Chondrocyte (in vitro differentiated cells): Measurements from ENCODE around the gene LRRC15. TPM values are rescaled to one million over a fixed set of nuclear protein-coding genes. Genes with fewer than 3 reads are reported as not detected.

Experiments used
- DNase-seq: peaks from one replicate; pipeline ENCODE4 v3.0.0; 2021; ENCODE audit warnings: mixed read lengths, low spot score
- H3K27ac Mint-ChIP-seq: one replicate; pipeline ENCODE4 v1.8.0; 2021; ENCODE audit warnings: mild to moderate bottlenecking, moderate library complexity, mixed read lengths; ENCODE audit not compliant: unreplicated experiment
- H3K27me3 Mint-ChIP-seq: 2 replicates; pipeline ENCODE4 v1.8.0; 2021; ENCODE audit warnings: low read depth, mixed read lengths
- H3K36me3 Mint-ChIP-seq: 2 replicates; pipeline ENCODE4 v1.8.0; 2021; ENCODE audit warnings: low read depth, mixed read lengths
- H3K4me1 Mint-ChIP-seq: 2 replicates; pipeline ENCODE4 v1.8.0; 2021; ENCODE audit warnings: low read depth, mild to moderate bottlenecking, mixed read lengths
- H3K4me3 Mint-ChIP-seq: one replicate; pipeline ENCODE4 v1.8.0; 2021; ENCODE audit warnings: mild to moderate bottlenecking, moderate library complexity, mixed read lengths; ENCODE audit not compliant: unreplicated experiment
- H3K9me3 Mint-ChIP-seq: 2 replicates; pipeline ENCODE4 v1.8.0; 2021; ENCODE audit warnings: low read depth, mixed read lengths
- total RNA-seq: library from RNA; stranded (reverse); gene quantifications from 3 replicates; pipeline ENCODE4 v1.2.1, GENCODE V29; 2021
- TF ChIP-seq, protein P1 (sequence below): fragments of 200-600 bp; sonication (generic); IDR thresholded peaks from 2 replicates; pipeline ENCODE4 v1.5.0; 2021; ENCODE audit warnings: antibody characterized with exemption, mild to moderate bottlenecking, moderate library complexity

Gene LRRC15
- total RNA-seq, 1 donor from 2014 or later = 0.22 TPM

- H3K4me1 Mint-ChIP-seq = peaks cover 3% of the 10 kb centered on the region
- no peak for DNase-seq
- H3K9me3 Mint-ChIP-seq = no peaks in the 10 kb centered on the region
- H3K36me3 Mint-ChIP-seq = no peaks in the 10 kb centered on the region
- no peak overlapping the region for H3K27ac Mint-ChIP-seq
- no peaks in the 10 kb centered on the region for H3K27me3 Mint-ChIP-seq
- no peak overlapping the region for H3K4me3 Mint-ChIP-seq
- TF ChIP-seq, protein P1, sequence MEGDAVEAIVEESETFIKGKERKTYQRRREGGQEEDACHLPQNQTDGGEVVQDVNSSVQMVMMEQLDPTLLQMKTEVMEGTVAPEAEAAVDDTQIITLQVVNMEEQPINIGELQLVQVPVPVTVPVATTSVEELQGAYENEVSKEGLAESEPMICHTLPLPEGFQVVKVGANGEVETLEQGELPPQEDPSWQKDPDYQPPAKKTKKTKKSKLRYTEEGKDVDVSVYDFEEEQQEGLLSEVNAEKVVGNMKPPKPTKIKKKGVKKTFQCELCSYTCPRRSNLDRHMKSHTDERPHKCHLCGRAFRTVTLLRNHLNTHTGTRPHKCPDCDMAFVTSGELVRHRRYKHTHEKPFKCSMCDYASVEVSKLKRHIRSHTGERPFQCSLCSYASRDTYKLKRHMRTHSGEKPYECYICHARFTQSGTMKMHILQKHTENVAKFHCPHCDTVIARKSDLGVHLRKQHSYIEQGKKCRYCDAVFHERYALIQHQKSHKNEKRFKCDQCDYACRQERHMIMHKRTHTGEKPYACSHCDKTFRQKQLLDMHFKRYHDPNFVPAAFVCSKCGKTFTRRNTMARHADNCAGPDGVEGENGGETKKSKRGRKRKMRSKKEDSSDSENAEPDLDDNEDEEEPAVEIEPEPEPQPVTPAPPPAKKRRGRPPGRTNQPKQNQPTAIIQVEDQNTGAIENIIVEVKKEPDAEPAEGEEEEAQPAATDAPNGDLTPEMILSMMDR = no peak
These were observed 27.6 kb upstream of the LRRC15 start for GRCh38 chr3:194396859-194397756.

DNA sequence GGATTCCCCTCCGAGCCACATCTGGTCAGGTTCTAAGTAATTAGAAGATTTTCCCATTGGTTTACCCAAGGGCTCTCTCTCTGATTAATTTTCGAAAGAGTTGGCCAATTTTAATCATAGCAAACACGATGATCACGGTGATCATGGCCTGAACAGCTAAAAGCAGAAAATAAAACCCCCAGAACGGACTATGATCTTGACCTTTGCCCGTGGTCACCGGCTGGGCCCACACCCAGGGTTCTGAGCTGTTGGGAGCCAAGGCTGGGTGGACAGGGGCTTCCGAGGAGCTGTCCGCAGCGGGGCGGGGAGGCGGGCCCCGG is 27.0 kb upstream of the LRRC15 start:
- H3K36me3 Mint-ChIP-seq = no peaks in the 10 kb centered on the region
- H3K4me3 Mint-ChIP-seq = no peak overlapping the region
- H3K27ac Mint-ChIP-seq = no peak overlapping the region
- H3K4me1 Mint-ChIP-seq = peaks cover 3% of the 10 kb centered on the region
- TF ChIP-seq, protein P1 = no peak
- H3K9me3 Mint-ChIP-seq = no peaks in the 10 kb centered on the region
- no peaks in the 10 kb centered on the region for H3K27me3 Mint-ChIP-seq
- DNase-seq = no peak

DNA sequence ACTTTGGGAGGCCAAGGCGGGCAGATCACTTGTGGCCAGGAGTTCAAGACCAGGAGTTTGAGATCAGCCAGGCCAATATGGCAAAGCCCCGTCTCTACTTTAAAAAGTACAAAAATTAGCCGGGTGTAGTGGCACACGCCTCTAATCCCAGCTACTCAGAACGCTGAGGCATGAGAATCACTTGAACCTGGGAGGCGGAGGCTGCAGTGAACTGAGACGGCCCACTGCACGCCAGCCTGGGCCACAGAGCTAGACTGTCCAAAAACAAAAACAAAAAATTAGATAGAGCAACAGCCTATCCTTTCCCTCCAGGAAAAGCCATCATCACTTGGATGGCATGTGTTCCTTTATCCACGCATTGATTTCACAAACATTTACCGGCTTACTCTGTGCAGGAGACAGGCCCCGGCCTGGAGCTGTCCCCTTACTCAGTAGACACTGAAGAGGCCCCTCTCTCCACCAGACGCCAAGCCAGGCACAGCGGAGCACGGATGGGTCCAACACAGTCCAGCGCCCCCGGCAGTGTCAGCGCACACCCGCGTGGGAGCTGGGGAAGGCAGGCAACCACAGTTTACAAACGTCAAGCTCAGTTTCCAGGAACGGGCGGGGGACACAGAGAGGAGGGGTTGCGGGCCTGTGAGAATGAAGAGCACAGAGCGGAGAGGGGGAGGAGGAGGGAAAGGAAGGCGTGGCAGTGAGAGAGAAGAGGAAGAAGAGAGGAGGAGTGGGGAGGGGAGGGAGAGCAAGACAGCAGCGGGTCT is 26.4 kb upstream of the LRRC15 start:
- Mint-ChIP-seq H3K4me1 (peaks cover 3% of the 10 kb centered on the region), H3K4me3 (no peak overlapping the region), H3K9me3 (peaks cover 5% of the 10 kb centered on the region), H3K27me3 (peaks cover under 1% of the 10 kb centered on the region), H3K27ac (no peak overlapping the region), H3K36me3 (peaks cover under 1% of the 10 kb centered on the region)
- DNase-seq = no peak
- TF ChIP-seq, protein P1 = no peak

DNA sequence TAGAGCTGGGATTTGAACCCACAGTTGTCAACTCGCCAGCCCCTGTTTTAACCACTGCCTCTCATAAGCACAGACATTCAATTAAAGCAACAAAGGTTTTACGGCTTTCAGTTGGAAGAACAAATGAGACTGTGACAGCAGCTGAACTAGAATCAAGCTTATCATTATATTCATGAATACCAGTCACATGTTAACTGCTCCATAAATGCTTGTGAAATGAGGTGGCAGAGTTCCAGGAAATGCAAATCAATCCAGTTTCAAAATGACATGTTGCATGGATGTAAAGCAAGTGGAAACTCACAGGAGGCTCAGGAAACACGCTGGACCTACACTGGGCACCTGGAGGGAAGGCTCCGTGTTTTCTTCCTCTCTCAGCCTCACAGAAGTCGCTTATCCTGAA is 25.7 kb upstream of the LRRC15 start:
- Mint-ChIP-seq H3K9me3 (peaks cover 12% of the 10 kb centered on the region), H3K4me1 (peaks cover 3% of the 10 kb centered on the region), H3K4me3 (no peak overlapping the region), H3K27ac (no peak overlapping the region), H3K27me3 (peaks cover 5% of the 10 kb centered on the region), H3K36me3 (peaks cover 6% of the 10 kb centered on the region)
- DNase-seq = no peak
- TF ChIP-seq, protein P1 = no peak

GRCh38 chr3:194392576-194392975 is 23.0 kb upstream of the LRRC15 start:
- Mint-ChIP-seq H3K4me3 (no peak overlapping the region), H3K27me3 (peaks cover 12% of the 10 kb centered on the region), H3K4me1 (peaks cover 3% of the 10 kb centered on the region), H3K9me3 (peaks cover 21% of the 10 kb centered on the region), H3K27ac (no peak overlapping the region), H3K36me3 (peaks cover 10% of the 10 kb centered on the region)
- TF ChIP-seq, protein P1 = no peak
- no peak for DNase-seq
